OCI-LY3 (cell line): ENCODE results near the gene SIT1.

ENCODE experiments used
- H2AFZ ChIP-seq: fragments of 200-600, 300-600 bp; shearing (Covaris generic); 2 replicates; pipeline ENCODE4 v1.6.0; 2014; ENCODE audit warnings: antibody characterized with exemption, low read depth, low read length
- H3K27ac ChIP-seq: fragments of 200-600, 300-600 bp; sonication (generic); 2 replicates; pipeline ENCODE4 v1.5.1; 2014; ENCODE audit warnings: mild to moderate bottlenecking, low read length, moderate library complexity, mixed read lengths
- H3K27me3 ChIP-seq: fragments of 200-600, 300-600 bp; sonication (generic); 2 replicates; pipeline ENCODE4 v1.6.1; 2014; ENCODE audit warnings: low read depth, low read length, mixed read lengths
- H3K36me3 ChIP-seq: fragments of 200-600, 300-600 bp; sonication (generic); replicated peaks from 2 replicates; pipeline ENCODE3; 2014; ENCODE audit warnings: low read depth, low read length, mixed read lengths
- H3K4me1 ChIP-seq: fragments of 300-600, 200-600 bp; sonication (generic); 2 replicates; pipeline ENCODE4 v1.6.1; 2014; ENCODE audit warnings: low read length, mixed read lengths
- H3K4me2 ChIP-seq: fragments of 200-600, 300-600 bp; sonication (generic); 2 replicates; pipeline ENCODE4 v1.6.1; 2014; ENCODE audit warnings: low read length, mixed read lengths
- H3K4me3 ChIP-seq: fragments of 300-600, 200-600 bp; sonication (generic); 2 replicates; pipeline ENCODE4 v1.5.1; 2014; ENCODE audit warnings: antibody characterized with exemption, mild to moderate bottlenecking, low read length, moderate library complexity
- H3K79me2 ChIP-seq: fragments of 300-600, 200-600 bp; shearing (Covaris generic); 2 replicates; pipeline ENCODE4 v1.6.1; 2014; ENCODE audit warnings: mild to moderate bottlenecking, low read length, mixed read lengths
- H3K9ac ChIP-seq: fragments of 300-600, 200-600 bp; shearing (Covaris generic); 2 replicates; pipeline ENCODE4 v1.6.0; 2014; ENCODE audit warnings: mild to moderate bottlenecking, low read length, moderate library complexity
- H3K9me3 ChIP-seq: fragments of 200-600, 300-600 bp; shearing (Covaris generic); 2 replicates; pipeline ENCODE4 v1.6.1; 2014; ENCODE audit warnings: low read length, mixed read lengths; ENCODE audit not compliant: insufficient read depth
- H4K20me1 ChIP-seq: fragments of 200-600, 300-600 bp; sonication (generic); 2 replicates; pipeline ENCODE4 v1.6.1; 2016; ENCODE audit warnings: low read length, mixed read lengths; ENCODE audit not compliant: insufficient read depth
- EZH2phosphoT487 ChIP-seq: fragments of 200-600 bp; shearing (Covaris generic); IDR thresholded peaks from 2 replicates; pipeline ENCODE4 v1.6.1; 2018; ENCODE audit warnings: antibody characterized with exemption, mixed run types, low read depth
- TF ChIP-seq, protein P1 (sequence below): fragments of 200-600, 300-600 bp; sonication (generic); IDR thresholded peaks from 2 replicates; pipeline ENCODE4 v1.5.1; 2014; ENCODE audit warnings: antibody characterized with exemption, low read length, low read depth

SIT1 gene

DNA sequence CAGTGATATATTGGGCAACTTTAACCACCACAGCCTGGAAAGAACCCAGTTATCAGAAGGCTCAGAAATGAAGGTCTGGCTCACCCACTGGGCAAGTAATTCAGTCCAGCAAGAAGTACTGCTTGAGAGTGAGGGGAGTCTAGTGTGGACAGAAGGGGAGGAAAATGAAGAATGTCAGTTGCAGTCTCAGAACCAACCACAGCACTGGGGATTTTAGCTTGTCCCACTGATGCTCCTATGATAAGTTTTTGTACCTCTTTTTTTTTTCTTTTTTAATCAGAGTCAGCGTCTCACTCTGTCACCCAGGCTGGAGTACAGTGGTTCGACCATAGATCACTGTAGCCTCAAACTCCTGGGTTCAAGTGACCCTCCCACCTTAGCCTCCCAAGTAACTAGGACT is 23.2 kb downstream of the SIT1 start:
- no peak for TF ChIP-seq EZH2phosphoT487
- TF ChIP-seq, protein P1, sequence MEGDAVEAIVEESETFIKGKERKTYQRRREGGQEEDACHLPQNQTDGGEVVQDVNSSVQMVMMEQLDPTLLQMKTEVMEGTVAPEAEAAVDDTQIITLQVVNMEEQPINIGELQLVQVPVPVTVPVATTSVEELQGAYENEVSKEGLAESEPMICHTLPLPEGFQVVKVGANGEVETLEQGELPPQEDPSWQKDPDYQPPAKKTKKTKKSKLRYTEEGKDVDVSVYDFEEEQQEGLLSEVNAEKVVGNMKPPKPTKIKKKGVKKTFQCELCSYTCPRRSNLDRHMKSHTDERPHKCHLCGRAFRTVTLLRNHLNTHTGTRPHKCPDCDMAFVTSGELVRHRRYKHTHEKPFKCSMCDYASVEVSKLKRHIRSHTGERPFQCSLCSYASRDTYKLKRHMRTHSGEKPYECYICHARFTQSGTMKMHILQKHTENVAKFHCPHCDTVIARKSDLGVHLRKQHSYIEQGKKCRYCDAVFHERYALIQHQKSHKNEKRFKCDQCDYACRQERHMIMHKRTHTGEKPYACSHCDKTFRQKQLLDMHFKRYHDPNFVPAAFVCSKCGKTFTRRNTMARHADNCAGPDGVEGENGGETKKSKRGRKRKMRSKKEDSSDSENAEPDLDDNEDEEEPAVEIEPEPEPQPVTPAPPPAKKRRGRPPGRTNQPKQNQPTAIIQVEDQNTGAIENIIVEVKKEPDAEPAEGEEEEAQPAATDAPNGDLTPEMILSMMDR = no peak

DNA sequence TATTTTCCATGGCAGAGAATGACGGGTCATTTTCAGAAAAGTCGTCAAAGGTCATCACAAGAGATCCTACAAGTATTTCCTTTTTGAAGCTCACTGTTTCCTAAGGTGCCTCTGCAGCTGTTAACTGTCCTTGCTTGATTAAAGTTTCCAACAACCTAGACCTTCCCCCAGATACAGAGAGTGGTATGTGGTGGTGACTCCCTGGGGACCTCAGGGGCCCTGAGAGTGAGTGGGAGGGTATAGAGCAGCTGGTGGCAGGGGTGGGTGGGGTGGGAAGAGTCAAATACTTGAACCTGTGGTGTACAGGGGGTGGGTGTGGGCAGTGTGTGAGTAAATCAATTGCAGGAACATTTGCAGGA is 31.0 kb downstream of the SIT1 start:
- H4K20me1 ChIP-seq = no peaks in the 10 kb centered on the region
- peaks cover 3% of the 10 kb centered on the region; the same call in 1 of the 2 replicates for H3K9me3 ChIP-seq
- no peak for TF ChIP-seq EZH2phosphoT487
- TF ChIP-seq, protein P1 = no peak
- H3K27me3 ChIP-seq = 0 out of 2 replicates have a peak, but pooled peaks cover 5% of the 10 kb centered on the region
- H3K4me1 ChIP-seq = peaks cover 60% of the 10 kb centered on the region
- no peaks in the 10 kb centered on the region for H3K79me2 ChIP-seq
- H3K27ac ChIP-seq = peak overlapping the region; percentile 78
- H3K4me2 ChIP-seq = peak overlapping the region; percentile 58
- peak overlapping the region; percentile 84 for H2AFZ ChIP-seq
- no peaks in the 10 kb centered on the region for H3K36me3 ChIP-seq
- peak overlapping the region; percentile 57; the same call in 1 of the 2 replicates for H3K9ac ChIP-seq
- H3K4me3 ChIP-seq = peak overlapping the region; percentile 24; the same call in 1 of the 2 replicates

More for the DNA sequence above, 23.2 kb downstream of the SIT1 start:
- H3K4me1 ChIP-seq = peaks cover 17% of the 10 kb centered on the region
- H3K27ac ChIP-seq = peak overlapping the region; percentile 54
- H3K36me3 ChIP-seq = no peaks in the 10 kb centered on the region
- no peaks in the 10 kb centered on the region for H3K79me2 ChIP-seq
- peak overlapping the region; percentile 35; the same call in 1 of the 2 replicates for H3K9ac ChIP-seq
- H3K9me3 ChIP-seq = no peaks in the 10 kb centered on the region
- H4K20me1 ChIP-seq = no peaks in the 10 kb centered on the region
- H2AFZ ChIP-seq = no peak overlapping the region
- peak overlapping the region; percentile 75 for H3K4me2 ChIP-seq
- H3K4me3 ChIP-seq = peak overlapping the region; percentile 30; the same call in 1 of the 2 replicates
- no peaks in the 10 kb centered on the region for H3K27me3 ChIP-seq

DNA sequence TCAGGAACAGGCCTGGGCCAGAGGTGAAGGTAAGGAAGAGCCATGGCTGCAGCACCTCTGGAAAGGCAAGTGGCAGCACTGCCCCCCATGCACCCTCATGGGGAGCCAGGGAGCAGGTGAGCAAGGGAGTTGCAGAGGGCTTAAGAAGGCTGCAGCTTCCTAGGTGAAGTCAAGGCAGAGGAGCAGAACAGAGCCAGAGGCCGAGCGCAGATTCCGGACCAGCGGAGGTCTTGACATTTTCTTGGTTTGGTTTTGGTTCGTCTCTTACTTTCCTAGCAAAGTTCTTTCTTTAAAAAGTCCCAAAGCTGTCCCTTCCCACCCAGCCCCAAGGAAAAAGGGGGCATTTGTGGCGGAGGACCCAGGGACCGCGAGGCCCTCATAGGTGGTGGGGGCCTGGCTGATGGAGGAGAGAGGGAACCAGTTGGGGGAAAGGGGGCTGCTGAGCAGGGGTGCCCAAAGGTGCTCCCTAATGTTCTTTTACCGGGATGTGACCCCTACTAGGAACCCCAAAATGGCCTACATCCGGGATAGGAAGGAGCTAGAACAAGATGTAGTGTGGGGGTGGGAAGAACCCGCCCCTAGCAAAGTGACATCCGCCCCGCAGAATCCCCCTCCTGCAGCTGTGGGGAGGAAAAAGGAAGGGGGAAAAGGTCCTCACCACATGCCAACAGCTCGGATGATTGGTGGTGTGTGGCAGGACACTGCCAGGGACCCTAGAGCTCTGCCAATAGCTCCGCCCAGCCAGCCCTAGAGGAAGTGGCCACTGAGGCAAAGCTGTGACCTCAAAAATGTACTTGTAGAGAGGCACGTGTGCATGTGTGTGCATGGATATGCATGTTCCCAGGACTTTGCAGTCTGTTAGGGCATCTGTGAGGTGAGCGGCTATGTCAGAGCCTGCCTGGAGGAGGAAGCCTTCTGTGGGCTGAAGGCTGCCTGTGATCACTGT is 31.6 kb downstream of the SIT1 start:
- Histone ChIP-seq H3K79me2 (no peaks in the 10 kb centered on the region), H2AFZ (peak overlapping the region; percentile 84), H4K20me1 (no peaks in the 10 kb centered on the region), H3K27me3 (0 out of 2 replicates have a peak, but pooled peaks cover 5% of the 10 kb centered on the region), H3K36me3 (no peaks in the 10 kb centered on the region), H3K4me3 (peak overlapping the region; percentile 74), H3K9me3 (peaks cover 3% of the 10 kb centered on the region; the same call in 1 of the 2 replicates), H3K4me2 (peak overlapping the region; percentile 58), H3K4me1 (peaks cover 60% of the 10 kb centered on the region), H3K27ac (peak overlapping the region; percentile 78), H3K9ac (peak overlapping the region; percentile 57; the same call in 1 of the 2 replicates)
- TF ChIP-seq EZH2phosphoT487 = no peak
- TF ChIP-seq, protein P1 = no peak

DNA sequence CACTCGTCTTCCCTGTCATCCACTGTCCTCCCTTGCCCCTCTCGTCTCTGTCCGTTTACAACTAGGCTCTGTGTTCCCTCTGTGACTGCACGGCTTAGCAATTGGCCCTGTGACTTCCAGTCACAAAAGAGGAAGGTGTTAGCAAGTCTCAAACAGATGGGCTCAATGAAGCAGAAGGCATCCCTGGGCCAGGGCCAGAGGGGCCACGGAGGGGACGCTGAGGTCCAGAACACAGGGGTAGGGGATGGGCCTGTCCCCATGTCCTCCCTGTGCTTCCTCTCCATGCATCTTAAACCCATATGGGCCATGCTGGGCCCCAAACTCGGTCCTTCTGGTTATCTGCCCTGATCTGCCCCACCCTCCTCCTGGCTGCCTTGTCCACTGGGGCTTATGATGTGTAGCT is 32.4 kb downstream of the SIT1 start, which contains the start of gene CD72:
Gene CD72 (minus strand): TSS at position 89 of the 403 bp plus-strand sequence. CDS start 110 bp downstream, outside the sequence.
- Histone ChIP-seq H4K20me1 (no peaks in the 10 kb centered on the region), H2AFZ (peak within 1 kb of the TSS; percentile 84), H3K27ac (peak within 1 kb of the TSS; percentile 78), H3K4me1 (peaks cover 60% of the 10 kb centered on the region), H3K27me3 (0 out of 2 replicates have a peak, but pooled peaks cover 5% of the 10 kb centered on the region), H3K9ac (peak within 1 kb of the TSS; percentile 57), H3K9me3 (peaks cover 3% of the 10 kb centered on the region; the same call in 1 of the 2 replicates), H3K4me2 (peak within 1 kb of the TSS; percentile 58), H3K36me3 (no peaks in the 10 kb centered on the region), H3K79me2 (no peaks in the 10 kb centered on the region), H3K4me3 (peak within 1 kb of the TSS; percentile 74)
- TF ChIP-seq EZH2phosphoT487 = no peak
- TF ChIP-seq, protein P1 = no peak
